B cell (primary cell): ENCODE measurements around the gene KIF16B. TPM values are rescaled to one million over a fixed set of nuclear protein-coding genes. Genes with fewer than 3 reads are reported as not detected.

Experiments
- ATAC-seq: fragments of 200-7000 bp; cut with Tn5 transposase; one replicate; pipeline ENCODE4 v1.10.0; 2021; ENCODE audit warnings: low read depth, mild to moderate bottlenecking, moderate number of reproducible peaks, moderate library complexity
- CTCF ChIA-PET: fragments of 350-600 bp; sonication (Branson Sonifier 250); formaldehyde crosslinking; loops from one replicate; lab custom pipeline; 2021; ENCODE audit warnings: antibody characterized with exemption, inconsistent platforms; lab: Charles Lee
- POLR2A ChIA-PET: fragments of 350-600 bp; sonication (Branson Sonifier 250); formaldehyde crosslinking; loops from one replicate; lab custom pipeline; 2021; ENCODE audit warnings: antibody characterized with exemption; lab: Charles Lee
- DNase-seq: peaks from one replicate; pipeline ENCODE4 v3.0.0; 2013
- H2AFZ ChIP-seq: 2 replicates; pipeline ENCODE4 v1.6.1; 2012; ENCODE audit warnings: mild to moderate bottlenecking, low read depth, low read length; ENCODE audit not compliant: insufficient read depth, poor library complexity, severe bottlenecking
- H3K27ac ChIP-seq, 2 donors: 1 replicate in 1 of 2; 2 replicates in 1 of 2; pipeline ENCODE4 v1.5.1; 2012 to 2013; ENCODE audit warnings: low read length in 2 of 2, mild to moderate bottlenecking in 2 of 2, moderate library complexity in 1 of 2
- H3K27me3 ChIP-seq, 4 experiments: fragments of 200-600 bp in 1 of 4; sonication (generic) in 1 of 4; replicated peaks in 1 of 4; 1 replicate in 2 of 4; 2 replicates in 2 of 4; pipeline versions ENCODE4 v1.6.1 to v1.7.0; 2013 to 2016; ENCODE audit warnings: low read length in 3 of 4, mild to moderate bottlenecking in 2 of 4, mixed read lengths in 1 of 4, moderate library complexity in 1 of 4; ENCODE audit not compliant: insufficient read depth in 4 of 4, control insufficient read depth in 3 of 4; ENCODE audit errors: control extremely low read depth in 1 of 4
- H3K36me3 ChIP-seq, 2 experiments: replicated peaks in 1 of 2; 1 replicate in 1 of 2; 2 replicates in 1 of 2; pipeline versions ENCODE4 v1.6.1 to v1.7.1; 2013; ENCODE audit warnings: low read length in 1 of 2; ENCODE audit not compliant: insufficient read depth in 2 of 2, control insufficient read depth in 1 of 2; ENCODE audit errors: control extremely low read depth in 1 of 2, extremely low read depth in 1 of 2
- H3K4me1 ChIP-seq, 2 donors: fragments of 200-600 bp in 1 of 2; sonication (generic) in 1 of 2; 1 replicate in 1 of 2; 2 replicates in 1 of 2; pipeline versions ENCODE4 v1.5.1 to v1.6.1; 2013 to 2017; ENCODE audit warnings: low read length in 2 of 2; ENCODE audit not compliant: control insufficient read depth in 2 of 2, insufficient read depth in 2 of 2
- H3K4me2 ChIP-seq: replicated peaks from 2 replicates; pipeline ENCODE3; 2012; ENCODE audit warnings: mild to moderate bottlenecking, low read depth, low read length; ENCODE audit not compliant: poor library complexity, severe bottlenecking
- H3K4me3 ChIP-seq, 5 experiments: fragments of 200-600 bp in 1 of 5; sonication (generic) in 1 of 5; 1 replicate in 3 of 5; 2 replicates in 2 of 5; pipeline versions ENCODE4 v1.5.1 to v1.7.0; 2011 to 2016; ENCODE audit warnings: low read length in 4 of 5, mild to moderate bottlenecking in 4 of 5, low read depth in 2 of 5, control low read depth in 1 of 5, moderate library complexity in 1 of 5; ENCODE audit not compliant: insufficient read depth in 1 of 5; ENCODE audit errors: control extremely low read depth in 1 of 5, extremely low read depth in 1 of 5
- H3K79me2 ChIP-seq: fragments of 200-600 bp; sonication (generic); one replicate; pipeline ENCODE4 v1.6.0; 2016; ENCODE audit warnings: low read length; ENCODE audit not compliant: control insufficient read depth, insufficient read depth
- H3K9ac ChIP-seq: fragments of 200-600 bp; sonication (generic); 2 replicates; pipeline ENCODE4 v1.6.1; 2017; ENCODE audit warnings: mild to moderate bottlenecking, low read length, moderate library complexity
- H3K9me3 ChIP-seq, 3 donors: one replicate each; pipeline versions ENCODE4 v1.6.1 to v1.7.1; 2013; ENCODE audit warnings: low read length in 2 of 3; ENCODE audit not compliant: control insufficient read depth in 2 of 3, insufficient read depth in 1 of 3; ENCODE audit errors: control extremely low read depth in 1 of 3
- H4K20me1 ChIP-seq: 2 replicates; pipeline ENCODE4 v1.6.0; 2012; ENCODE audit warnings: mild to moderate bottlenecking, low read length; ENCODE audit not compliant: insufficient read depth, control insufficient read depth, poor library complexity, severe bottlenecking
- H3K27ac Mint-ChIP-seq: one replicate; pipeline ENCODE4 v1.8.0; 2021; ENCODE audit warnings: mixed read lengths
- H3K27me3 Mint-ChIP-seq: one replicate; pipeline ENCODE4 v1.8.0; 2021; ENCODE audit warnings: mixed read lengths
- H3K4me1 Mint-ChIP-seq: one replicate; pipeline ENCODE4 v1.8.0; 2021; ENCODE audit warnings: mixed read lengths
- H3K4me3 Mint-ChIP-seq: one replicate; pipeline ENCODE4 v1.8.0; 2021; ENCODE audit warnings: mixed read lengths
- H3K9me3 Mint-ChIP-seq: one replicate; pipeline ENCODE4 v1.8.0; 2022; ENCODE audit warnings: mixed read lengths; ENCODE audit not compliant: insufficient read depth
- EZH2 ChIP-seq: IDR thresholded peaks from 2 replicates; pipeline ENCODE4 v1.6.1; 2012; ENCODE audit warnings: borderline replicate concordance, low read depth, mild to moderate bottlenecking, moderate library complexity, low read length; ENCODE audit not compliant: insufficient read depth, poor library complexity, severe bottlenecking
- WGBS: methylation state at CpG from one replicate; pipeline ENCODE4 v1.1.5; 2013; ENCODE audit warnings: missing lambda C conversion rate; ENCODE audit not compliant: insufficient coverage; 5-methylcytosine and 5-hydroxymethylcytosine counted together
- intact Hi-C: fragments of 100-400 bp; cut with micrococcal nuclease; formaldehyde crosslinking; loops from one replicate; pipeline ENCODE4 v1.10.0; 2022
- polyA plus RNA-seq: library from polyadenylated mRNA; depleted of rRNA; stranded (reverse); fragments of >200 nt; gene quantifications from 2 replicates; pipeline ENCODE4 v1.2.3, GENCODE V29; 2012
- total RNA-seq, 2 donors: library from RNA; stranded (reverse); fragments of 120-200 nt in 1 of 2; gene quantifications; 1 replicate in 1 of 2; 2 replicates in 1 of 2; pipeline versions ENCODE4 v1.2.3 to v1.2.4, GENCODE V29; 2013 to 2022
- TF ChIP-seq, protein P1 (sequence below): fragments of 200-600 bp; IDR thresholded peaks from one replicate; pipeline ENCODE4 v1.8.0; 2022; ENCODE audit warnings: antibody characterized with exemption, mild to moderate bottlenecking

Gene KIF16B
- total and polyA plus RNA-seq, 2 donors (not counting 1 experiment from before 2014, with no cell fraction given), result 4.5 to 13.0 TPM

DNA sequence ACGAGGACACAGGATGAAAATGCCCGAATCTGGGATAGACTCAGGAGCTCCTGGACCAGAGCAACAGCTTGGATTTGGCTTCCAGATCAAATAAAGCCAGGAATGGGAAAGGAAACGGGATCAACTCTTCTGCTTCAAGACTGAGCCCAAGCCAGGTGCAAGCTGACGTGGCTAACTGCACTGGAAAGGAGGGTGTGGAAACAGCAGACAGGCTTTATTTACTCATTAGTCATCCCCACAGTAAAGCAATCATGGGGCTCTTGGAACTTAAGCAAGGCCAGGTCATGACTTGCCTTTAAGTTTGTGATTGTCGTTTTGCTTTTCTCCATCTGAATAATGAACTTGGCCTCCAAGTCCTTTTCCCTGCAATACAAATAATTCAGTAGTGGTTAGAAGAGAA is 45.2 kb downstream of the KIF16B start:
- ATAC-seq, result no peak
- H3K27ac Mint-ChIP-seq, result no peak overlapping the region
- no peak overlapping the region for H3K4me3 Mint-ChIP-seq
- ChIA-PET CTCF (no interaction called here), POLR2A (no interaction called here)
- H3K9me3 ChIP-seq, result no peaks in the 10 kb centered on the region
- no peak overlapping the region for H3K4me2 ChIP-seq
- H3K4me1 ChIP-seq, result no peaks in the 10 kb centered on the region
- no peaks in the 10 kb centered on the region for H4K20me1 ChIP-seq
- 94% methylated on average over 5 of the region's 5 CpGs for WGBS
- no peak overlapping the region for H3K9ac ChIP-seq
- intact Hi-C loops, result no loop called here
- H3K4me3 ChIP-seq, result no peak overlapping the region
- no peak for DNase-seq
- no peak overlapping the region for H3K27ac ChIP-seq
- no peaks in the 10 kb centered on the region for H3K27me3 Mint-ChIP-seq
- TF ChIP-seq EZH2, result no peak
- H3K36me3 ChIP-seq, result no peaks in the 10 kb centered on the region
- no peak overlapping the region for H2AFZ ChIP-seq
- no peaks in the 10 kb centered on the region for H3K79me2 ChIP-seq
- no peaks in the 10 kb centered on the region for H3K9me3 Mint-ChIP-seq
- no peaks in the 10 kb centered on the region for H3K4me1 Mint-ChIP-seq
- no peaks in the 10 kb centered on the region for H3K27me3 ChIP-seq

DNA sequence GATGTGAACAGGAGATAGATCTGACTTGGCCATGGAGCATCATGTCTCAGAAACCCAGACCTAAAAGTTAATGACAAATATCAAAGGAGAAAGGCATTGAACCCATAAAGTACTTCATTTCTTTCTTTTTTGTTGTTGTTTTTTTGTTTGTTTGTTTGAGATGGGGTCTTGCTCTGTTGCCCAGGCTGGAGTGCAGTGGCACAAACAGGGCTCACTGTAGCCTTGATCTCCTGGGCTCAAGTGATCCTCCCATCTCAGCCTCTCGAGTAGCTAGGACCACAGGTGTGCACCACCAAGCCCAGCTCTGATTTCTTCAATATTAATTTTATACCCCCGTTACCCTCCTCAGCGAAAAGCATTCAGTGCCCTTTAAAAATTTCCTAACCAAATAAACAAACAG is 45.8 kb downstream of the KIF16B start:
- H3K36me3 ChIP-seq, result no peaks in the 10 kb centered on the region
- TF ChIP-seq, protein P1, sequence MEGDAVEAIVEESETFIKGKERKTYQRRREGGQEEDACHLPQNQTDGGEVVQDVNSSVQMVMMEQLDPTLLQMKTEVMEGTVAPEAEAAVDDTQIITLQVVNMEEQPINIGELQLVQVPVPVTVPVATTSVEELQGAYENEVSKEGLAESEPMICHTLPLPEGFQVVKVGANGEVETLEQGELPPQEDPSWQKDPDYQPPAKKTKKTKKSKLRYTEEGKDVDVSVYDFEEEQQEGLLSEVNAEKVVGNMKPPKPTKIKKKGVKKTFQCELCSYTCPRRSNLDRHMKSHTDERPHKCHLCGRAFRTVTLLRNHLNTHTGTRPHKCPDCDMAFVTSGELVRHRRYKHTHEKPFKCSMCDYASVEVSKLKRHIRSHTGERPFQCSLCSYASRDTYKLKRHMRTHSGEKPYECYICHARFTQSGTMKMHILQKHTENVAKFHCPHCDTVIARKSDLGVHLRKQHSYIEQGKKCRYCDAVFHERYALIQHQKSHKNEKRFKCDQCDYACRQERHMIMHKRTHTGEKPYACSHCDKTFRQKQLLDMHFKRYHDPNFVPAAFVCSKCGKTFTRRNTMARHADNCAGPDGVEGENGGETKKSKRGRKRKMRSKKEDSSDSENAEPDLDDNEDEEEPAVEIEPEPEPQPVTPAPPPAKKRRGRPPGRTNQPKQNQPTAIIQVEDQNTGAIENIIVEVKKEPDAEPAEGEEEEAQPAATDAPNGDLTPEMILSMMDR, result no peak
- no peak for TF ChIP-seq EZH2
- WGBS, result 100% methylated on average over 3 of the region's 3 CpGs
- intact Hi-C loops, result no loop called here
- H3K4me3 ChIP-seq, result no peak overlapping the region
- no peaks in the 10 kb centered on the region for H3K27me3 Mint-ChIP-seq
- no peaks in the 10 kb centered on the region for H3K79me2 ChIP-seq
- DNase-seq, result no peak
- no peak overlapping the region for H3K9ac ChIP-seq
- no peak overlapping the region for H3K4me3 Mint-ChIP-seq
- no peak overlapping the region for H3K4me2 ChIP-seq
- ChIA-PET CTCF (no interaction called here), POLR2A (no interaction called here)
- H4K20me1 ChIP-seq, result no peaks in the 10 kb centered on the region
- H3K9me3 ChIP-seq, result no peaks in the 10 kb centered on the region
- H3K9me3 Mint-ChIP-seq, result peaks cover 2% of the 10 kb centered on the region
- no peak overlapping the region for H2AFZ ChIP-seq
- no peaks in the 10 kb centered on the region for H3K27me3 ChIP-seq
- H3K27ac Mint-ChIP-seq, result no peak overlapping the region
- H3K27ac ChIP-seq, result no peak overlapping the region
- ATAC-seq, result no peak
- H3K4me1 Mint-ChIP-seq, result no peaks in the 10 kb centered on the region
- no peaks in the 10 kb centered on the region for H3K4me1 ChIP-seq
